Measurements from ENCODE around the gene ECPAS.

ECPAS gene

GRCh38 chr9:111356481-111357244 is 127.5 kb downstream of the ECPAS start:
- H3K27me3 ChIP-seq (ENCODE audit: insufficient read depth, poor library complexity, severe bottlenecking): no peaks in the 10 kb centered on the region
- no peak overlapping the region for H3K27ac ChIP-seq (replicated peaks)
- TF ChIP-seq SPI1 (IDR thresholded peaks at IDR 0.05; ENCODE audit: borderline replicate concordance, low read depth) (no peak), CTCF (IDR thresholded peaks at IDR 0.05; ENCODE audit: insufficient read depth, low read length) (no peak), POLR2AphosphoS5 (IDR thresholded peaks at IDR 0.05; ENCODE audit: low read depth) (no peak), REST (IDR thresholded peaks at IDR 0.05; ENCODE audit: insufficient replicate concordance, low read depth) (no peak), GABPA (IDR thresholded peaks at IDR 0.05; ENCODE audit: low read depth) (no peak)
- DNase-seq (ENCODE audit: low read depth in 1 of 2, low spot score in 1 of 2): no peak
- H3K4me3 ChIP-seq (replicated peaks; ENCODE audit: insufficient read depth, low read length): no peak overlapping the region

GRCh38 chr9:111352545-111352944 is 131.6 kb downstream of the ECPAS start:
- no peaks in the 10 kb centered on the region for H3K27me3 ChIP-seq (ENCODE audit: insufficient read depth, poor library complexity, severe bottlenecking)
- DNase-seq (ENCODE audit: low read depth in 1 of 2, low spot score in 1 of 2): no peak
- H3K4me3 ChIP-seq (replicated peaks; ENCODE audit: insufficient read depth, low read length): no peak overlapping the region
- TF ChIP-seq GABPA (IDR thresholded peaks at IDR 0.05; ENCODE audit: low read depth) (no peak), REST (IDR thresholded peaks at IDR 0.05; ENCODE audit: insufficient replicate concordance, low read depth) (no peak), SPI1 (IDR thresholded peaks at IDR 0.05; ENCODE audit: borderline replicate concordance, low read depth) (no peak), POLR2AphosphoS5 (IDR thresholded peaks at IDR 0.05; ENCODE audit: low read depth) (no peak), CTCF (IDR thresholded peaks at IDR 0.05; ENCODE audit: insufficient read depth, low read length) (no peak)
- H3K27ac ChIP-seq (replicated peaks): no peak overlapping the region

GRCh38 chr9:111350556-111350955 is 133.6 kb downstream of the ECPAS start:
- no peak overlapping the region for H3K27ac ChIP-seq (replicated peaks)

More at GRCh38 chr9:111350556-111350955, 133.6 kb downstream of the ECPAS start:
- Histone ChIP-seq H3K27me3 (ENCODE audit: insufficient read depth, poor library complexity, severe bottlenecking) (no peaks in the 10 kb centered on the region), H3K4me3 (replicated peaks; ENCODE audit: insufficient read depth, low read length) (no peak overlapping the region)
- TF ChIP-seq SPI1 (IDR thresholded peaks at IDR 0.05; ENCODE audit: borderline replicate concordance, low read depth) (no peak), GABPA (IDR thresholded peaks at IDR 0.05; ENCODE audit: low read depth) (no peak), POLR2AphosphoS5 (IDR thresholded peaks at IDR 0.05; ENCODE audit: low read depth) (no peak), REST (IDR thresholded peaks at IDR 0.05; ENCODE audit: insufficient replicate concordance, low read depth) (no peak), CTCF (IDR thresholded peaks at IDR 0.05; ENCODE audit: insufficient read depth, low read length) (no peak)
- DNase-seq (ENCODE audit: low read depth in 1 of 2, low spot score in 1 of 2): no peak

Measured in HL-60 (cell line).